ENCODE measurements around the gene STUM.
"Not testable (repeated sequence)": the region's sequence is repeated elsewhere in the genome, so short reads cannot be mapped to it uniquely, and the experiment has no call there.

STUM gene

GRCh38 chr1:226607821-226608220 lies 59.3 kb downstream of the STUM start:
- Histone ChIP-seq H3K4me3 (ENCODE audit: severe bottlenecking) (no peak overlapping the region), H3K4me1 (ENCODE audit: insufficient read depth, poor library complexity, severe bottlenecking) (no peaks in the 10 kb centered on the region), H3K27me3 (ENCODE audit: insufficient read depth, poor library complexity, severe bottlenecking) (no peaks in the 10 kb centered on the region), H3K9me3 (ENCODE audit: severe bottlenecking) (no peaks in the 10 kb centered on the region), H3K36me3 (ENCODE audit: low read depth) (no peaks in the 10 kb centered on the region), H3K27ac (ENCODE audit: poor library complexity, severe bottlenecking) (no peak overlapping the region)
- ATAC-seq (ENCODE audit: low read depth) (no peak), DNase-seq (ENCODE audit: low spot score) (no peak)
- TF ChIP-seq, protein P1, sequence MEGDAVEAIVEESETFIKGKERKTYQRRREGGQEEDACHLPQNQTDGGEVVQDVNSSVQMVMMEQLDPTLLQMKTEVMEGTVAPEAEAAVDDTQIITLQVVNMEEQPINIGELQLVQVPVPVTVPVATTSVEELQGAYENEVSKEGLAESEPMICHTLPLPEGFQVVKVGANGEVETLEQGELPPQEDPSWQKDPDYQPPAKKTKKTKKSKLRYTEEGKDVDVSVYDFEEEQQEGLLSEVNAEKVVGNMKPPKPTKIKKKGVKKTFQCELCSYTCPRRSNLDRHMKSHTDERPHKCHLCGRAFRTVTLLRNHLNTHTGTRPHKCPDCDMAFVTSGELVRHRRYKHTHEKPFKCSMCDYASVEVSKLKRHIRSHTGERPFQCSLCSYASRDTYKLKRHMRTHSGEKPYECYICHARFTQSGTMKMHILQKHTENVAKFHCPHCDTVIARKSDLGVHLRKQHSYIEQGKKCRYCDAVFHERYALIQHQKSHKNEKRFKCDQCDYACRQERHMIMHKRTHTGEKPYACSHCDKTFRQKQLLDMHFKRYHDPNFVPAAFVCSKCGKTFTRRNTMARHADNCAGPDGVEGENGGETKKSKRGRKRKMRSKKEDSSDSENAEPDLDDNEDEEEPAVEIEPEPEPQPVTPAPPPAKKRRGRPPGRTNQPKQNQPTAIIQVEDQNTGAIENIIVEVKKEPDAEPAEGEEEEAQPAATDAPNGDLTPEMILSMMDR (IDR thresholded peaks at IDR 0.05; ENCODE audit: poor library complexity, severe bottlenecking) = no peak

GRCh38 chr1:226608699-226609505 lies 60.3 kb downstream of the STUM start:
- DNase-seq (ENCODE audit: low spot score) (no peak), ATAC-seq (ENCODE audit: low read depth) (no peak)
- no peaks in the 10 kb centered on the region for H3K36me3 ChIP-seq (ENCODE audit: low read depth)
- H3K27ac ChIP-seq (ENCODE audit: poor library complexity, severe bottlenecking) = no peak overlapping the region
- TF ChIP-seq, protein P1 (IDR thresholded peaks at IDR 0.05; ENCODE audit: poor library complexity, severe bottlenecking) = peak; percentile 45
- H3K4me3 ChIP-seq (ENCODE audit: severe bottlenecking) = no peak overlapping the region
- H3K4me1 ChIP-seq (ENCODE audit: insufficient read depth, poor library complexity, severe bottlenecking) = no peaks in the 10 kb centered on the region
- no peaks in the 10 kb centered on the region for H3K27me3 ChIP-seq (ENCODE audit: insufficient read depth, poor library complexity, severe bottlenecking)
- H3K9me3 ChIP-seq (ENCODE audit: severe bottlenecking) = no peaks in the 10 kb centered on the region

GRCh38 chr1:226609836-226610455 lies 61.4 kb downstream of the STUM start:
- H3K36me3 ChIP-seq (ENCODE audit: low read depth) = no peaks in the 10 kb centered on the region
- H3K4me3 ChIP-seq (ENCODE audit: severe bottlenecking) = no peak overlapping the region
- TF ChIP-seq, protein P1 (IDR thresholded peaks at IDR 0.05; ENCODE audit: poor library complexity, severe bottlenecking) = no peak
- H3K27me3 ChIP-seq (ENCODE audit: insufficient read depth, poor library complexity, severe bottlenecking) = no peaks in the 10 kb centered on the region
- no peak overlapping the region for H3K27ac ChIP-seq (ENCODE audit: poor library complexity, severe bottlenecking)
- H3K4me1 ChIP-seq (ENCODE audit: insufficient read depth, poor library complexity, severe bottlenecking) = no peaks in the 10 kb centered on the region
- H3K9me3 ChIP-seq (ENCODE audit: severe bottlenecking) = no peaks in the 10 kb centered on the region
- ATAC-seq (ENCODE audit: low read depth) (no peak), DNase-seq (ENCODE audit: low spot score) (no peak)

GRCh38 chr1:226610671-226611070 lies 62.1 kb downstream of the STUM start:
- Histone ChIP-seq H3K36me3 (ENCODE audit: low read depth) (no peaks in the 10 kb centered on the region), H3K27me3 (ENCODE audit: insufficient read depth, poor library complexity, severe bottlenecking) (no peaks in the 10 kb centered on the region), H3K4me3 (ENCODE audit: severe bottlenecking) (no peak overlapping the region), H3K4me1 (ENCODE audit: insufficient read depth, poor library complexity, severe bottlenecking) (no peaks in the 10 kb centered on the region), H3K27ac (ENCODE audit: poor library complexity, severe bottlenecking) (no peak overlapping the region), H3K9me3 (ENCODE audit: severe bottlenecking) (no peaks in the 10 kb centered on the region)
- no peak for ATAC-seq (ENCODE audit: low read depth)
- TF ChIP-seq, protein P1 (IDR thresholded peaks at IDR 0.05; ENCODE audit: poor library complexity, severe bottlenecking) = no peak
- DNase-seq (ENCODE audit: low spot score) = no peak

DNA sequence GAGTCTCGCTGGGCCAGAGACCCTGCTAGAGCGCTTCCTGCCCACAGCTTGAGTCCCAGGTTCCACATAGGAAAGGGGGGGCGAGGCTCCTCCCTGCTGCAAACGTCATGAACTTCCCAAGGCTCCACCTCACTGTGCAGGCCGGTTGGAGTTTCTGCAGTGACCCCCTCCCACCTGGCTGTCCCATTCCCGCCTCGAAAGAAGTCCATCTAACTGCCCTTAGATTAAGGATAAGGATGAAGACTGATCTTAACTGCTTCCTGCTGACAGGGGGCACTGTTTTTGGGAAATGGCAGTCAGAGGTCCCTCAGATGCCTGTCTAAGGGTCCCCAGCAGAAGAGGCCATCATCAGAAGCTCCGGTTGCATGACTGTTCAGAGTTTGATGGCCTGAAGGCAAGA lies 62.7 kb downstream of the STUM start:
- no peak overlapping the region for H3K27ac ChIP-seq (ENCODE audit: poor library complexity, severe bottlenecking)
- no peak for DNase-seq (ENCODE audit: low spot score)

DNA sequence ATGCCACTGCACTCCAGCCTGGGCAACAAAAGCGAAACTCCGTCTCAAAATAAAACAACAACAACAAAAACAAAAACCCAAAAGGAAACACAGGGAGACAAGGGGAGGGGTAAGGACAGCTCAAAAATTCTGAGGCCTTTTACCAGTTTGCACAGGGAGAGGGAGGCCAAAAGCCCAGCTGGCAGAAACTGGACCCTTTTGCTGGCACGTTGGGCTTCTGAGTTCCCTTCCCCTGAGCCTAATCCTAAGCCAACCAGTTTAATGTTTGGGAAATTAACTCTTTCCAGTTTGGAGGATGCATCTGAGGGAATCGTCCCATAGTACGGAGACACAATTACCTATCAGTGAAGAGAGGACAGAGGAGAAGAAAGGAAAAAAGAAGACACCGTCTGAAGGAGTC lies 63.4 kb downstream of the STUM start:
- DNase-seq (ENCODE audit: low spot score); ATAC-seq (ENCODE audit: low read depth); H3K4me1 ChIP-seq (ENCODE audit: insufficient read depth, poor library complexity, severe bottlenecking); H3K4me3 ChIP-seq (ENCODE audit: severe bottlenecking); H3K27ac ChIP-seq (ENCODE audit: poor library complexity, severe bottlenecking); H3K9me3 ChIP-seq (ENCODE audit: severe bottlenecking); H3K36me3 ChIP-seq (ENCODE audit: low read depth); H3K27me3 ChIP-seq (ENCODE audit: insufficient read depth, poor library complexity, severe bottlenecking): not testable (repeated sequence)

More for the DNA sequence above, 62.7 kb downstream of the STUM start:
- no peak for ATAC-seq (ENCODE audit: low read depth)
- TF ChIP-seq, protein P1 (IDR thresholded peaks at IDR 0.05; ENCODE audit: poor library complexity, severe bottlenecking) = no peak
- Histone ChIP-seq H3K9me3 (ENCODE audit: severe bottlenecking) (no peaks in the 10 kb centered on the region), H3K36me3 (ENCODE audit: low read depth) (no peaks in the 10 kb centered on the region), H3K4me3 (ENCODE audit: severe bottlenecking) (no peak overlapping the region), H3K4me1 (ENCODE audit: insufficient read depth, poor library complexity, severe bottlenecking) (no peaks in the 10 kb centered on the region), H3K27me3 (ENCODE audit: insufficient read depth, poor library complexity, severe bottlenecking) (no peaks in the 10 kb centered on the region)
